HEK293 (cell line): Measurements from ENCODE around the gene KRTAP26-1.

ENCODE experiments used
- CTCF ChIA-PET: fragments of 350-600 bp; formaldehyde crosslinking; extraction: SDS; loops from one replicate; lab custom pipeline; 2021; ENCODE audit warnings: antibody characterized with exemption; lab: Yijun Ruan, JAX
- POLR2A ChIA-PET: fragments of 300-600 bp; formaldehyde crosslinking; extraction: SDS; loops from one replicate; lab custom pipeline; 2020; ENCODE audit warnings: antibody characterized with exemption, inconsistent platforms; lab: Yijun Ruan, JAX
- H3K27ac ChIP-seq: fragments of 200-500 bp; sonication (Bioruptor generic); 2 replicates; pipeline ENCODE4 v1.5.1; 2014; ENCODE audit warnings: low read depth, low read length, control low read depth, inconsistent platforms; ENCODE audit errors: extremely low read depth
- H3K36me3 ChIP-seq, 2 experiments: fragments of 200-500 bp in 1 of 2; sonication (Bioruptor generic) in 1 of 2; 1 replicate in 1 of 2; 2 replicates in 1 of 2; pipeline ENCODE4 v1.5.1; 2014 to 2017; ENCODE audit warnings: inconsistent platforms in 2 of 2, low read length in 2 of 2; ENCODE audit not compliant: control insufficient read depth in 2 of 2, insufficient read depth in 1 of 2
- H3K4me1 ChIP-seq: fragments of 200-500 bp; sonication (Bioruptor generic); 2 replicates; pipeline ENCODE4 v1.5.1; 2014; ENCODE audit warnings: mild to moderate bottlenecking, low read length, inconsistent platforms; ENCODE audit not compliant: control insufficient read depth, insufficient read depth
- H3K4me3 ChIP-seq: 2 replicates; pipeline ENCODE4 v1.5.1; 2011; ENCODE audit warnings: low read depth, mild to moderate bottlenecking, control low read depth, low read length, moderate library complexity
- H3K9me3 ChIP-seq: fragments of 200-500 bp; sonication (Bioruptor generic); 2 replicates; pipeline ENCODE4 v1.5.1; 2014; ENCODE audit warnings: low read depth, low read length, inconsistent platforms; ENCODE audit not compliant: control insufficient read depth, insufficient read depth
- EGR2 ChIP-seq: fragments of 450-650 bp; formaldehyde crosslinking; IDR thresholded peaks from 2 replicates; pipeline ENCODE4 v1.5.1; 2016; ENCODE audit warnings: low read depth, missing biosample characterization, missing genetic modification characterization
- PATZ1 ChIP-seq: fragments of 450-650 bp; formaldehyde crosslinking; IDR thresholded peaks from 2 replicates; pipeline ENCODE4 v1.5.1; 2016; ENCODE audit warnings: missing biosample characterization, missing genetic modification characterization
- PRDM2 ChIP-seq: fragments of 450-650 bp; formaldehyde crosslinking; IDR thresholded peaks from 2 replicates; pipeline ENCODE4 v1.5.1; 2016; ENCODE audit warnings: missing biosample characterization, missing genetic modification characterization, borderline replicate concordance
- SETDB1 ChIP-seq: IDR thresholded peaks from one replicate; pipeline ENCODE4 v1.6.1; 2017; ENCODE audit warnings: mild to moderate bottlenecking, low read length, moderate library complexity, mixed read lengths; ENCODE audit not compliant: insufficient read length
- ZBTB8A ChIP-seq: fragments of 450-650 bp; formaldehyde crosslinking; IDR thresholded peaks from 2 replicates; pipeline ENCODE4 v1.5.1; 2016; ENCODE audit warnings: missing biosample characterization, missing genetic modification characterization
- ZNF174 ChIP-seq: fragments of 450-650 bp; formaldehyde crosslinking; IDR thresholded peaks from 2 replicates; pipeline ENCODE4 v1.5.0; 2017; ENCODE audit warnings: missing biosample characterization, mild to moderate bottlenecking, missing genetic modification characterization
- ZNF175 ChIP-seq: fragments of 450-650 bp; formaldehyde crosslinking; IDR thresholded peaks from 2 replicates; pipeline ENCODE4 v1.5.1; 2016; ENCODE audit warnings: missing biosample characterization, missing genetic modification characterization
- ZNF266 ChIP-seq: fragments of 450-650 bp; formaldehyde crosslinking; IDR thresholded peaks from 2 replicates; pipeline ENCODE4 v1.5.1; 2016; ENCODE audit warnings: missing biosample characterization, missing genetic modification characterization, low read depth
- ZNF292 ChIP-seq: fragments of 450-650 bp; formaldehyde crosslinking; IDR thresholded peaks from 2 replicates; pipeline ENCODE4 v1.5.1; 2016; ENCODE audit warnings: low read depth, missing biosample characterization, missing genetic modification characterization, borderline replicate concordance
- ZNF335 ChIP-seq: fragments of 450-650 bp; formaldehyde crosslinking; conservative IDR thresholded peaks from 2 replicates; pipeline ENCODE4 v1.5.1; 2016; ENCODE audit warnings: missing biosample characterization, missing genetic modification characterization
- ZNF391 ChIP-seq: fragments of 450-650 bp; formaldehyde crosslinking; IDR thresholded peaks from 2 replicates; pipeline ENCODE4 v1.5.1; 2016; ENCODE audit warnings: low read depth, missing biosample characterization, missing genetic modification characterization, borderline replicate concordance
- ZNF394 ChIP-seq: fragments of 450-650 bp; formaldehyde crosslinking; IDR thresholded peaks from 2 replicates; pipeline ENCODE4 v1.5.1; 2016; ENCODE audit warnings: missing biosample characterization, missing genetic modification characterization, mild to moderate bottlenecking, moderate library complexity, borderline replicate concordance
- ZNF549 ChIP-seq: fragments of 450-650 bp; IDR thresholded peaks from 2 replicates; pipeline ENCODE4 v1.5.1; 2018; ENCODE audit warnings: missing biosample characterization, missing genetic modification characterization, mild to moderate bottlenecking, inconsistent platforms, moderate library complexity
- ZNF610 ChIP-seq: fragments of 450-650 bp; formaldehyde crosslinking; IDR thresholded peaks from 2 replicates; pipeline ENCODE4 v1.5.1; 2016; ENCODE audit warnings: missing biosample characterization, missing genetic modification characterization, borderline replicate concordance
- ZNF624 ChIP-seq: fragments of 450-650 bp; formaldehyde crosslinking; IDR thresholded peaks from 2 replicates; pipeline ENCODE4 v1.5.1; 2017; ENCODE audit warnings: missing biosample characterization, missing genetic modification characterization
- ZNF626 ChIP-seq: fragments of 450-650 bp; sonication (Bioruptor Pico); formaldehyde crosslinking; IDR thresholded peaks from 2 replicates; pipeline ENCODE4 v1.5.1; 2018; ENCODE audit warnings: missing biosample characterization, missing genetic modification characterization, inconsistent platforms
- ZNF792 ChIP-seq: fragments of 450-650 bp; formaldehyde crosslinking; IDR thresholded peaks from 2 replicates; pipeline ENCODE4 v1.5.1; 2016; ENCODE audit warnings: missing biosample characterization, missing genetic modification characterization
- ZXDB ChIP-seq: fragments of 450-650 bp; formaldehyde crosslinking; IDR thresholded peaks from 2 replicates; pipeline ENCODE4 v1.5.1; 2016; ENCODE audit warnings: missing biosample characterization, missing genetic modification characterization
- TF ChIP-seq, protein P1 (sequence below): fragments of 450-650 bp; formaldehyde crosslinking; optimal IDR thresholded peaks from 2 replicates; pipeline ENCODE3; 2016; ENCODE audit warnings: missing biosample characterization, mild to moderate bottlenecking, missing genetic modification characterization
- TF ChIP-seq, protein P2 (sequence below): fragments of 450-650 bp; formaldehyde crosslinking; IDR thresholded peaks from 2 replicates; pipeline ENCODE4 v1.5.1; 2016; ENCODE audit warnings: missing biosample characterization, missing genetic modification characterization, borderline replicate concordance

Gene KRTAP26-1

DNA sequence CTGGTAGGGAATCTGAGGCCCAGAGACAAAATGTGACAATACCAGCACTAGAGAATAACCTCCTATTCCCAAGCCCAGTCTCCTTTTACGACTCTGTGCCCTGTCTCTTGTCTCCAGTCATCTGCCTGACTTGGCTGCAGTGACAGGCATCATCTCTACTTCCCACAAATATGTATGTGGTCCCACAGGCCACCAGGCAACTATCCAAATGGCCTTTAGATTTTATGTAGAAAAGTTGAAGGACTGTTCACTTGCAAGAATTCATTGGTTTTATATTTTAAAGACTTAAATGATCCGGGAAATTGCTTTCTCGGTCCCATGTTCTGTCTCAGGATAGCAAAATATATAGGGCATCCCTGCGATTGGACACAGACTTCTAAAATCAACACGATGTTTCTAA, 49.0 kb downstream of the KRTAP26-1 start:
- TF ChIP-seq ZNF292 (tag by site-specific recombination) (no peak), ZNF266 (tag by site-specific recombination) (no peak), ZNF610 (no peak), ZNF335 (tag by site-specific recombination) (no peak), ZNF792 (tag by site-specific recombination) (no peak), ZNF175 (tag by site-specific recombination) (no peak), ZNF394 (tag by site-specific recombination) (no peak), ZNF174 (tag by site-specific recombination) (no peak), ZNF626 (tag by site-specific recombination) (no peak), SETDB1 (no peak), PATZ1 (tag by site-specific recombination) (no peak), ZNF624 (no peak), ZBTB8A (tag by site-specific recombination) (no peak)
- TF ChIP-seq, protein P1, sequence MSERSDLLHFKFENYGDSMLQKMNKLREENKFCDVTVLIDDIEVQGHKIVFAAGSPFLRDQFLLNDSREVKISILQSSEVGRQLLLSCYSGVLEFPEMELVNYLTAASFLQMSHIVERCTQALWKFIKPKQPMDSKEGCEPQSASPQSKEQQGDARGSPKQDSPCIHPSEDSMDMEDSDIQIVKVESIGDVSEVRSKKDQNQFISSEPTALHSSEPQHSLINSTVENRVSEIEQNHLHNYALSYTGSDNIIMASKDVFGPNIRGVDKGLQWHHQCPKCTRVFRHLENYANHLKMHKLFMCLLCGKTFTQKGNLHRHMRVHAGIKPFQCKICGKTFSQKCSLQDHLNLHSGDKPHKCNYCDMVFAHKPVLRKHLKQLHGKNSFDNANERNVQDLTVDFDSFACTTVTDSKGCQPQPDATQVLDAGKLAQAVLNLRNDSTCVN (tag by site-specific recombination), result no peak
- TF ChIP-seq, protein P2, sequence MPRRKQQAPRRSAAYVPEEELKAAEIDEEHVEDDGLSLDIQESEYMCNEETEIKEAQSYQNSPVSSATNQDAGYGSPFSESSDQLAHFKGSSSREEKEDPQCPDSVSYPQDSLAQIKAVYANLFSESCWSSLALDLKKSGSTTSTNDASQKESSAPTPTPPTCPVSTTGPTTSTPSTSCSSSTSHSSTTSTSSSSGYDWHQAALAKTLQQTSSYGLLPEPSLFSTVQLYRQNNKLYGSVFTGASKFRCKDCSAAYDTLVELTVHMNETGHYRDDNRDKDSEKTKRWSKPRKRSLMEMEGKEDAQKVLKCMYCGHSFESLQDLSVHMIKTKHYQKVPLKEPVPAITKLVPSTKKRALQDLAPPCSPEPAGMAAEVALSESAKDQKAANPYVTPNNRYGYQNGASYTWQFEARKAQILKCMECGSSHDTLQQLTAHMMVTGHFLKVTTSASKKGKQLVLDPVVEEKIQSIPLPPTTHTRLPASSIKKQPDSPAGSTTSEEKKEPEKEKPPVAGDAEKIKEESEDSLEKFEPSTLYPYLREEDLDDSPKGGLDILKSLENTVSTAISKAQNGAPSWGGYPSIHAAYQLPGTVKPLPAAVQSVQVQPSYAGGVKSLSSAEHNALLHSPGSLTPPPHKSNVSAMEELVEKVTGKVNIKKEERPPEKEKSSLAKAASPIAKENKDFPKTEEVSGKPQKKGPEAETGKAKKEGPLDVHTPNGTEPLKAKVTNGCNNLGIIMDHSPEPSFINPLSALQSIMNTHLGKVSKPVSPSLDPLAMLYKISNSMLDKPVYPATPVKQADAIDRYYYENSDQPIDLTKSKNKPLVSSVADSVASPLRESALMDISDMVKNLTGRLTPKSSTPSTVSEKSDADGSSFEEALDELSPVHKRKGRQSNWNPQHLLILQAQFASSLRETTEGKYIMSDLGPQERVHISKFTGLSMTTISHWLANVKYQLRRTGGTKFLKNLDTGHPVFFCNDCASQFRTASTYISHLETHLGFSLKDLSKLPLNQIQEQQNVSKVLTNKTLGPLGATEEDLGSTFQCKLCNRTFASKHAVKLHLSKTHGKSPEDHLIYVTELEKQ (tag by site-specific recombination), result no peak
- TF ChIP-seq, all 188 proteins: peak for 0
- H3K4me3 ChIP-seq, result no peak overlapping the region
- ChIA-PET CTCF (interaction anchor here (0.7 to 1.3 kb wide), 2 partner anchors 96 to 163 kb away, joined by 3 to 6 read pairs; no protein-coding TSS in a partner anchor), POLR2A (no interaction called here)
- no peaks in the 10 kb centered on the region for H3K9me3 ChIP-seq
- H3K4me1 ChIP-seq, result no peaks in the 10 kb centered on the region
- no peaks in the 10 kb centered on the region for H3K36me3 ChIP-seq
- H3K27ac ChIP-seq, result no peak overlapping the region

GRCh38 chr21:30269803-30270530, 50.1 kb downstream of the KRTAP26-1 start:
- ChIA-PET CTCF (interaction anchor here (0.6 to 2.8 kb wide), 10 partner anchors 10 to 698 kb away, joined by 3 to 15 read pairs (median 4); no protein-coding TSS in a partner anchor), POLR2A (no interaction called here)
- H3K27ac ChIP-seq, result no peak overlapping the region
- H3K36me3 ChIP-seq, result no peaks in the 10 kb centered on the region
- H3K9me3 ChIP-seq, result no peaks in the 10 kb centered on the region
- no peaks in the 10 kb centered on the region for H3K4me1 ChIP-seq
- H3K4me3 ChIP-seq, result no peak overlapping the region
- TF ChIP-seq PRDM2 (tag by site-specific recombination) (no peak), ZXDB (tag by site-specific recombination) (no peak), EGR2 (no peak), ZNF391 (tag by site-specific recombination) (no peak), ZNF549 (tag by site-specific recombination) (no peak)
